K562 (cell line): Measurements from ENCODE around the gene FBXL12. TPM values are rescaled to one million over a fixed set of nuclear protein-coding genes. Genes with fewer than 3 reads are reported as not detected.
A peak's percentile ranks its signal among the peaks of the same experiment; 100 is the strongest.

Experiments
- CREBBP ChIP-seq: IDR thresholded peaks from one replicate; pipeline ENCODE4 v1.6.1; 2012; ENCODE audit warnings: low read depth, mild to moderate bottlenecking, control low read depth, inconsistent platforms, low read length
- GATAD2A ChIP-seq: fragments of 450-650 bp; IDR thresholded peaks from 2 replicates; pipeline ENCODE4 v1.6.1; 2017
- HSF4 ChIP-seq: fragments of 250-450 bp; sonication (Bioruptor Pico); IDR thresholded peaks from 2 replicates; pipeline ENCODE4 v2.1.2; 2022; ENCODE audit warnings: mild to moderate bottlenecking, moderate library complexity, borderline replicate concordance
- MBD2 ChIP-seq: sonication (generic); IDR thresholded peaks from 2 replicates; pipeline ENCODE4 v1.6.1; 2016; ENCODE audit warnings: low read depth, borderline replicate concordance
- NFE2 ChIP-seq: IDR thresholded peaks from 2 replicates; pipeline ENCODE4 v1.6.1; 2014; ENCODE audit warnings: antibody characterized with exemption, low read depth
- OTX1 ChIP-seq: fragments of 450-650 bp; formaldehyde crosslinking; IDR thresholded peaks from 2 replicates; pipeline ENCODE4 v1.4.0; 2022; ENCODE audit warnings: mild to moderate bottlenecking
- PRPF4 ChIP-seq: fragments of 200-400 bp; formaldehyde crosslinking; IDR thresholded peaks from one replicate; pipeline ENCODE4 v1.6.1; 2017; ENCODE audit warnings: low read length, low read depth, mild to moderate bottlenecking; ENCODE audit not compliant: insufficient read depth, poor library complexity, severe bottlenecking
- SAP30 ChIP-seq: fragments of 200-600 bp; sonication (generic); IDR thresholded peaks from 2 replicates; pipeline ENCODE4 v1.6.1; 2012; ENCODE audit warnings: borderline replicate concordance, low read depth, mild to moderate bottlenecking, moderate library complexity, low read length, control low read depth, inconsistent platforms; ENCODE audit not compliant: insufficient read depth, poor library complexity, severe bottlenecking
- SLC30A9 ChIP-seq: fragments of 250-450 bp; sonication (Bioruptor Pico); IDR thresholded peaks from 2 replicates; pipeline ENCODE4 v1.8.0; 2022; ENCODE audit warnings: mild to moderate bottlenecking, moderate library complexity
- SRSF9 ChIP-seq: fragments of 200-400 bp; formaldehyde crosslinking; IDR thresholded peaks from 2 replicates; pipeline ENCODE4 v1.6.1; 2017; ENCODE audit warnings: low read depth, low read length, borderline replicate concordance
- XRCC4 ChIP-seq: IDR thresholded peaks from one replicate; pipeline ENCODE4 v1.6.1; 2011; ENCODE audit not compliant: insufficient read depth, insufficient read length; ENCODE audit errors: extremely low read depth
- polyA plus RNA-seq, 8 experiments: library from polyadenylated mRNA; depleted of rRNA in 4 of 8; stranded (reverse) in 5 of 8; unstranded in 3 of 8; fragments of >200 nt; fragmentation: Nextera tagmentation in 2 of 8; fragmentation: Illumina TruSeq in 1 of 8; extraction: Ambion mirVana in 2 of 8; extraction: Trizol in 1 of 8; gene quantifications; 2 replicates each; pipeline versions ENCODE4 v1.2.1 to v1.2.3, GENCODE V29; 2011 to 2014; ENCODE audit warnings: inconsistent platforms in 1 of 8, missing spikeins in 1 of 8
- total RNA-seq, 7 experiments: library from RNA; depleted of rRNA in 6 of 7; stranded (reverse); fragments of >200 nt in 6 of 7; fragmentation: Illumina TruSeq in 2 of 7; extraction: Trizol in 2 of 7; gene quantifications; 2 replicates each; pipeline versions ENCODE4 v1.2.1 to v1.2.3, GENCODE V29; 2011 to 2021; ENCODE audit warnings: low replicate concordance in 1 of 7
- TF ChIP-seq, protein P1 (sequence below): fragments of 250-450 bp; sonication (Bioruptor Pico); IDR thresholded peaks from 2 replicates; pipeline ENCODE4 v1.5.0; 2021; ENCODE audit warnings: mild to moderate bottlenecking, borderline replicate concordance
- TF ChIP-seq, protein P2 (sequence below): fragments of 250-450 bp; sonication (Bioruptor Pico); IDR thresholded peaks from 2 replicates; pipeline ENCODE4 v1.4.0; 2020; ENCODE audit warnings: mild to moderate bottlenecking, moderate library complexity, borderline replicate concordance
- TF ChIP-seq, protein P3 (sequence below): fragments of 250-450 bp; sonication (Bioruptor Pico); IDR thresholded peaks from 2 replicates; pipeline ENCODE4 v1.8.0; 2022; ENCODE audit warnings: inconsistent platforms
- TF ChIP-seq, protein P4 (sequence below): fragments of 250-450 bp; sonication (Bioruptor Pico); IDR thresholded peaks from 2 replicates; pipeline ENCODE4 v1.4.0; 2020; ENCODE audit warnings: mild to moderate bottlenecking, moderate library complexity
- TF ChIP-seq, protein P5 (sequence below): fragments of 200-800 bp; sonication (Bioruptor generic); IDR thresholded peaks from 2 replicates; pipeline ENCODE4 v1.6.1; 2017; ENCODE audit warnings: missing genetic modification characterization, missing compliant biosample characterization

FBXL12 gene
- total and polyA plus RNA-seq, 9 of the 15 experiments (the other 6 are each of a cell fraction or from before 2014, with no cell fraction given), result 2.7 to 40.5 (median 26.5) TPM

DNA sequence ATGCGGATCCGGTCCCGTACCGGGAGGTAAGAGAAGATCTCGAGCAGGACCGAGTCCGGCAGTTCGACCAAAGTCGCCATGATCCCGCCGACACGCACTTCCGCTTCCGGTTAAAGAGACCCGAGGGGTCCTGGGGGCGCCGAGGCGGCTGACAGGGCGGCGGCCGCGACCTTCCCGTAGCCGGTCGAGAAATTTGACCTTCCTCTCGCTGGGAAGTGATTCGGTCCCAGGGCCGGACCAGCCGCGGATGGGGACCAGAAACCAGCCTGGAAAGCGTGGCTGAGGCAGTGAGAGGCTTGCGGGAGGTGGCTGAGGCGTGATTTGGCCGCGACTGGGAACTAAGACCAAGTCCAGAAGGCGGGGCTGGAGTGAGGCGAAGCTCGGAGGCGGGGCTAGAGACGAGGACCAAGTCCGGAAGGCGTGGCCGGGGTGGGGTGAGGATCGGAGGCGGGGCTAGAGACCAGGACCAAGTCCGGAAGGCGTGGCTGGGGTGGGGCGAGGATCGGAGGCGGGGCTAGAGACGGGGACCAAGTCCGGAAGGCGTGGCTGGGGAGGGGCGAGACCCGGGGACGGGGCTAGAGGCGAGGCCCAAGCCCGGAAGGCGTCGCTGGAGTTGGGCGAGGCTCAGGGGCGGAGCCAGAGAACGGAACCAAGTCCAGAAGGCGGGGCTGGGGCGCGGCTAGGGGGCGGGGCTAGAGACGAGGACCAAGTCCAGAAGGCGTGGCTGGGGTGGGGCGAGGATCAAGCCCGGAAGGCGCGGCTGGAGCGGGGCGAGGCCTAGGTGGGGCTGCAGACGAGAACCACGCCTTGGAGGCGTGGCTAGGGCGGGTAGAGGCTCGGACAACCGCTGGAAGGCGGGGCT is at the start of gene FBXL12 (continued):
- TF ChIP-seq, protein P1, sequence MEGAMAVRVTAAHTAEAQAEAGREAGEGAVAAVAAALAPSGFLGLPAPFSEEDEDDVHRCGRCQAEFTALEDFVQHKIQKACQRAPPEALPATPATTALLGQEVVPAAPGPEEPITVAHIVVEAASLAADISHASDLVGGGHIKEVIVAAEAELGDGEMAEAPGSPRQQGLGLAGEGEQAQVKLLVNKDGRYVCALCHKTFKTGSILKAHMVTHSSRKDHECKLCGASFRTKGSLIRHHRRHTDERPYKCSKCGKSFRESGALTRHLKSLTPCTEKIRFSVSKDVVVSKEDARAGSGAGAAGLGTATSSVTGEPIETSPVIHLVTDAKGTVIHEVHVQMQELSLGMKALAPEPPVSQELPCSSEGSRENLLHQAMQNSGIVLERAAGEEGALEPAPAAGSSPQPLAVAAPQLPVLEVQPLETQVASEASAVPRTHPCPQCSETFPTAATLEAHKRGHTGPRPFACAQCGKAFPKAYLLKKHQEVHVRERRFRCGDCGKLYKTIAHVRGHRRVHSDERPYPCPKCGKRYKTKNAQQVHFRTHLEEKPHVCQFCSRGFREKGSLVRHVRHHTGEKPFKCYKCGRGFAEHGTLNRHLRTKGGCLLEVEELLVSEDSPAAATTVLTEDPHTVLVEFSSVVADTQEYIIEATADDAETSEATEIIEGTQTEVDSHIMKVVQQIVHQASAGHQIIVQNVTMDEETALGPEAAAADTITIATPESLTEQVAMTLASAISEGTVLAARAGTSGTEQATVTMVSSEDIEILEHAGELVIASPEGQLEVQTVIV (CRISPR knock-in tag), result no peak
- TF ChIP-seq SRSF9 (no peak), NFE2 (no peak), GATAD2A (peak; percentile 87; the same call in 1 of the 2 replicates), CREBBP (no peak), XRCC4 (no peak), MBD2 (peak; percentile 51), HSF4 (CRISPR knock-in tag) (no peak), PRPF4 (no peak), SAP30 (peak; percentile 19), OTX1 (no peak), SLC30A9 (CRISPR knock-in tag) (no peak)
- TF ChIP-seq, protein P2, sequence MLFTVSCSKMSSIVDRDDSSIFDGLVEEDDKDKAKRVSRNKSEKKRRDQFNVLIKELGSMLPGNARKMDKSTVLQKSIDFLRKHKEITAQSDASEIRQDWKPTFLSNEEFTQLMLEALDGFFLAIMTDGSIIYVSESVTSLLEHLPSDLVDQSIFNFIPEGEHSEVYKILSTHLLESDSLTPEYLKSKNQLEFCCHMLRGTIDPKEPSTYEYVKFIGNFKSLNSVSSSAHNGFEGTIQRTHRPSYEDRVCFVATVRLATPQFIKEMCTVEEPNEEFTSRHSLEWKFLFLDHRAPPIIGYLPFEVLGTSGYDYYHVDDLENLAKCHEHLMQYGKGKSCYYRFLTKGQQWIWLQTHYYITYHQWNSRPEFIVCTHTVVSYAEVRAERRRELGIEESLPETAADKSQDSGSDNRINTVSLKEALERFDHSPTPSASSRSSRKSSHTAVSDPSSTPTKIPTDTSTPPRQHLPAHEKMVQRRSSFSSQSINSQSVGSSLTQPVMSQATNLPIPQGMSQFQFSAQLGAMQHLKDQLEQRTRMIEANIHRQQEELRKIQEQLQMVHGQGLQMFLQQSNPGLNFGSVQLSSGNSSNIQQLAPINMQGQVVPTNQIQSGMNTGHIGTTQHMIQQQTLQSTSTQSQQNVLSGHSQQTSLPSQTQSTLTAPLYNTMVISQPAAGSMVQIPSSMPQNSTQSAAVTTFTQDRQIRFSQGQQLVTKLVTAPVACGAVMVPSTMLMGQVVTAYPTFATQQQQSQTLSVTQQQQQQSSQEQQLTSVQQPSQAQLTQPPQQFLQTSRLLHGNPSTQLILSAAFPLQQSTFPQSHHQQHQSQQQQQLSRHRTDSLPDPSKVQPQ (CRISPR knock-in tag), result no peak
- TF ChIP-seq, protein P3, sequence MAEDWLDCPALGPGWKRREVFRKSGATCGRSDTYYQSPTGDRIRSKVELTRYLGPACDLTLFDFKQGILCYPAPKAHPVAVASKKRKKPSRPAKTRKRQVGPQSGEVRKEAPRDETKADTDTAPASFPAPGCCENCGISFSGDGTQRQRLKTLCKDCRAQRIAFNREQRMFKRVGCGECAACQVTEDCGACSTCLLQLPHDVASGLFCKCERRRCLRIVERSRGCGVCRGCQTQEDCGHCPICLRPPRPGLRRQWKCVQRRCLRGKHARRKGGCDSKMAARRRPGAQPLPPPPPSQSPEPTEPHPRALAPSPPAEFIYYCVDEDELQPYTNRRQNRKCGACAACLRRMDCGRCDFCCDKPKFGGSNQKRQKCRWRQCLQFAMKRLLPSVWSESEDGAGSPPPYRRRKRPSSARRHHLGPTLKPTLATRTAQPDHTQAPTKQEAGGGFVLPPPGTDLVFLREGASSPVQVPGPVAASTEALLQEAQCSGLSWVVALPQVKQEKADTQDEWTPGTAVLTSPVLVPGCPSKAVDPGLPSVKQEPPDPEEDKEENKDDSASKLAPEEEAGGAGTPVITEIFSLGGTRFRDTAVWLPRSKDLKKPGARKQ (CRISPR knock-in tag), result no peak
- TF ChIP-seq, protein P4, sequence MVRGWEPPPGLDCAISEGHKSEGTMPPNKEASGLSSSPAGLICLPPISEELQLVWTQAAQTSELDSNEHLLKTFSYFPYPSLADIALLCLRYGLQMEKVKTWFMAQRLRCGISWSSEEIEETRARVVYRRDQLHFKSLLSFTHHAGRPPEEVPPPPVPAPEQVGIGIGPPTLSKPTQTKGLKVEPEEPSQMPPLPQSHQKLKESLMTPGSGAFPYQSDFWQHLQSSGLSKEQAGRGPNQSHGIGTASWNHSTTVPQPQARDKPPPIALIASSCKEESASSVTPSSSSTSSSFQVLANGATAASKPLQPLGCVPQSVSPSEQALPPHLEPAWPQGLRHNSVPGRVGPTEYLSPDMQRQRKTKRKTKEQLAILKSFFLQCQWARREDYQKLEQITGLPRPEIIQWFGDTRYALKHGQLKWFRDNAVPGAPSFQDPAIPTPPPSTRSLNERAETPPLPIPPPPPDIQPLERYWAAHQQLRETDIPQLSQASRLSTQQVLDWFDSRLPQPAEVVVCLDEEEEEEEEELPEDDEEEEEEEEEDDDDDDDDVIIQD (CRISPR knock-in tag), result no peak
- TF ChIP-seq, protein P5, sequence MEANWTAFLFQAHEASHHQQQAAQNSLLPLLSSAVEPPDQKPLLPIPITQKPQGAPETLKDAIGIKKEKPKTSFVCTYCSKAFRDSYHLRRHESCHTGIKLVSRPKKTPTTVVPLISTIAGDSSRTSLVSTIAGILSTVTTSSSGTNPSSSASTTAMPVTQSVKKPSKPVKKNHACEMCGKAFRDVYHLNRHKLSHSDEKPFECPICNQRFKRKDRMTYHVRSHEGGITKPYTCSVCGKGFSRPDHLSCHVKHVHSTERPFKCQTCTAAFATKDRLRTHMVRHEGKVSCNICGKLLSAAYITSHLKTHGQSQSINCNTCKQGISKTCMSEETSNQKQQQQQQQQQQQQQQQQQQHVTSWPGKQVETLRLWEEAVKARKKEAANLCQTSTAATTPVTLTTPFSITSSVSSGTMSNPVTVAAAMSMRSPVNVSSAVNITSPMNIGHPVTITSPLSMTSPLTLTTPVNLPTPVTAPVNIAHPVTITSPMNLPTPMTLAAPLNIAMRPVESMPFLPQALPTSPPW (CRISPR knock-in tag), result no peak
